ENCODE results near the gene DDX52. TPM values are rescaled to one million over a fixed set of nuclear protein-coding genes. Genes with fewer than 3 reads are reported as not detected.

DDX52 gene, protein sequence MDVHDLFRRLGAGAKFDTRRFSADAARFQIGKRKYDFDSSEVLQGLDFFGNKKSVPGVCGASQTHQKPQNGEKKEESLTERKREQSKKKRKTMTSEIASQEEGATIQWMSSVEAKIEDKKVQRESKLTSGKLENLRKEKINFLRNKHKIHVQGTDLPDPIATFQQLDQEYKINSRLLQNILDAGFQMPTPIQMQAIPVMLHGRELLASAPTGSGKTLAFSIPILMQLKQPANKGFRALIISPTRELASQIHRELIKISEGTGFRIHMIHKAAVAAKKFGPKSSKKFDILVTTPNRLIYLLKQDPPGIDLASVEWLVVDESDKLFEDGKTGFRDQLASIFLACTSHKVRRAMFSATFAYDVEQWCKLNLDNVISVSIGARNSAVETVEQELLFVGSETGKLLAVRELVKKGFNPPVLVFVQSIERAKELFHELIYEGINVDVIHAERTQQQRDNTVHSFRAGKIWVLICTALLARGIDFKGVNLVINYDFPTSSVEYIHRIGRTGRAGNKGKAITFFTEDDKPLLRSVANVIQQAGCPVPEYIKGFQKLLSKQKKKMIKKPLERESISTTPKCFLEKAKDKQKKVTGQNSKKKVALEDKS
- 58.9 and 65.4 TPM in 2 replicates for total RNA-seq (2021)
- long read RNA-seq, full-length matches to known transcripts = 141 of 406 reads
- long read RNA-seq, partial matches to known transcripts = 226 of 406 reads
- long read RNA-seq, other reads (novel, unspliced or antisense) = 39 of 406 reads

DNA sequence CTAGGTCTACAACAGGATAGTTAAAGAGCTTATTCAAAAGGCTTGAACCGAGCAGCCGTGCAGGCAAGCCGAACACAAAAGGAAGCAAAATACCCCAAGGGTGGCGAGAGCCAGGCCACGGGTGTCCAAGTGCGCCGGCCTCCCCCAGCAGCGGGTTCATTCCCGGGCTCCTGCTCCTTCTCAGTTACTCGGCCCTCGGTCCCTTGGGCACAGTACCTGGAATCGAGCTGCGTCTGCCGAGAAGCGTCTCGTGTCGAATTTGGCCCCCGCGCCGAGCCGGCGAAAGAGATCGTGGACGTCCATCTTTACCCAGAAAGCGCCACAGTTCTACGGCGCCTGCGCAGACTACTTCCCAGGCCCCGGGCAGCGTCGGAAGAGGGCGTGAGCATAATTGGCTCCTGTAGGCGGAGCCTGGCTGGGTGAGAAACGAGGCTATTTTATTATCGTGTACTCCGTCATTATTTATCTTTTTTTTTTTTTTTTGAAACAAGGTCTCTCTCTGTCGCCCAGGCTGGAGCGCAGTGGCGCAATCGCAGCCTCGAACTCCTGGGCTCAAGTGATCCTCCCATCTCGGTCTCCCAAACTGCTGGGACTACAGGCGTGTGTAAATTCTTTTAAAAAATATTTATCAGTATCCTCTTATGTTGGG is at the start of gene DDX52:
Gene DDX52 (minus strand): TSS at position 329 of the 649 bp plus-strand sequence. CDS start 26 bp downstream, at position 303.
- H3T11ph ChIP-seq (ENCODE audit: low read length) = no peak within 1 kb of the TSS
- no peak within 1 kb of the TSS for H4K5ac ChIP-seq (ENCODE audit: insufficient read length, low read depth, low read length)
- no peak within 1 kb of the TSS for H2BK15ac ChIP-seq (ENCODE audit: low read depth, low read length)
- no peaks in the 10 kb centered on the region for H3K4me1 ChIP-seq (ENCODE audit: insufficient read depth, low read length)
- H3K36me3 Mint-ChIP-seq (ENCODE audit: insufficient read depth in 1 of 3, low read depth in 3 of 3) = peaks cover 17 to 35% (median 34%) of the 10 kb centered on the region in 3 experiments; a peak in 6 of 7 replicates
- peak within 1 kb of the TSS; percentile 93 to 96 (median 96) for H3K27ac Mint-ChIP-seq
- H3K56ac ChIP-seq (ENCODE audit: insufficient read length, low read depth, low read length) = no peak within 1 kb of the TSS
- TF ChIP-seq, protein P1, sequence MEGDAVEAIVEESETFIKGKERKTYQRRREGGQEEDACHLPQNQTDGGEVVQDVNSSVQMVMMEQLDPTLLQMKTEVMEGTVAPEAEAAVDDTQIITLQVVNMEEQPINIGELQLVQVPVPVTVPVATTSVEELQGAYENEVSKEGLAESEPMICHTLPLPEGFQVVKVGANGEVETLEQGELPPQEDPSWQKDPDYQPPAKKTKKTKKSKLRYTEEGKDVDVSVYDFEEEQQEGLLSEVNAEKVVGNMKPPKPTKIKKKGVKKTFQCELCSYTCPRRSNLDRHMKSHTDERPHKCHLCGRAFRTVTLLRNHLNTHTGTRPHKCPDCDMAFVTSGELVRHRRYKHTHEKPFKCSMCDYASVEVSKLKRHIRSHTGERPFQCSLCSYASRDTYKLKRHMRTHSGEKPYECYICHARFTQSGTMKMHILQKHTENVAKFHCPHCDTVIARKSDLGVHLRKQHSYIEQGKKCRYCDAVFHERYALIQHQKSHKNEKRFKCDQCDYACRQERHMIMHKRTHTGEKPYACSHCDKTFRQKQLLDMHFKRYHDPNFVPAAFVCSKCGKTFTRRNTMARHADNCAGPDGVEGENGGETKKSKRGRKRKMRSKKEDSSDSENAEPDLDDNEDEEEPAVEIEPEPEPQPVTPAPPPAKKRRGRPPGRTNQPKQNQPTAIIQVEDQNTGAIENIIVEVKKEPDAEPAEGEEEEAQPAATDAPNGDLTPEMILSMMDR (conservative IDR thresholded peaks at IDR 0.05) = no peak
- H3K79me2 ChIP-seq (ENCODE audit: insufficient read depth, low read length) = peaks cover 9% of the 10 kb centered on the region; the same call in 1 of the 2 replicates
- peaks cover 2% of the 10 kb centered on the region for H3K79me1 ChIP-seq (ENCODE audit: insufficient read depth, low read depth, low read length, poor library complexity, severe bottlenecking)
- H3K23me2 ChIP-seq (ENCODE audit: insufficient read length, low read depth, low read length, poor library complexity, severe bottlenecking) = no peaks in the 10 kb centered on the region
- H3K18ac ChIP-seq (ENCODE audit: insufficient read length, low read depth, low read length) = peak within 1 kb of the TSS; percentile 85
- H2BK5ac ChIP-seq (ENCODE audit: insufficient read length, low read length) = peak within 1 kb of the TSS; percentile 22
- peak within 1 kb of the TSS; percentile 92 for H3K14ac ChIP-seq (ENCODE audit: insufficient read depth, low read length)
- peak within 1 kb of the TSS; percentile 79 for H3K4me2 ChIP-seq (ENCODE audit: insufficient read depth, insufficient read length, low read length)
- H2AFZ ChIP-seq (ENCODE audit: low read length) = peak within 1 kb of the TSS; percentile 96
- H2AK5ac ChIP-seq (ENCODE audit: insufficient read length, low read length) = no peak within 1 kb of the TSS
- no peak within 1 kb of the TSS for H2BK12ac ChIP-seq (ENCODE audit: insufficient read length, low read depth, low read length)
- no peak within 1 kb of the TSS for H3K27ac ChIP-seq (ENCODE audit: insufficient read length, low read depth, low read length)
- H2BK20ac ChIP-seq (ENCODE audit: low read depth, low read length, poor library complexity, severe bottlenecking) = no peak within 1 kb of the TSS
- H3K9me3 Mint-ChIP-seq = no peaks in the 10 kb centered on the region
- H3K27me3 Mint-ChIP-seq (ENCODE audit: low read depth) = peaks cover 37% of the 10 kb centered on the region
- no peak within 1 kb of the TSS for H3K23ac ChIP-seq (ENCODE audit: insufficient read length, low read depth, low read length)
- H3K9ac ChIP-seq (ENCODE audit: extremely low read depth, insufficient read length, low read length) = peak within 1 kb of the TSS; percentile 97
- H2BK120ac ChIP-seq (ENCODE audit: low read depth, low read length, poor library complexity, severe bottlenecking) = no peak within 1 kb of the TSS
- no peak within 1 kb of the TSS for H4K8ac ChIP-seq (replicated peaks; ENCODE audit: insufficient read length, low read depth, low read length)
- H3K9me3 ChIP-seq (ENCODE audit: control insufficient read depth, low read depth, low read length) = no peaks in the 10 kb centered on the region
- peak; percentile 87 for DNase-seq
- H3K27me3 ChIP-seq (ENCODE audit: insufficient read depth, low read length) = no peaks in the 10 kb centered on the region
- no peak within 1 kb of the TSS for H3K4ac ChIP-seq (ENCODE audit: low read depth, low read length)
- H3K4me1 Mint-ChIP-seq = peaks cover 9 to 12% of the 10 kb centered on the region in 2 experiments
- no CpG with 5 or more reads among the region's 43 CpGs for WGBS (ENCODE audit: extremely low coverage, insufficient read length, low lambda C conversion rate)
- H3K4me3 Mint-ChIP-seq = peak within 1 kb of the TSS; percentile 89 to 92
- no peak within 1 kb of the TSS for H4K91ac ChIP-seq (ENCODE audit: insufficient read length, low read depth, low read length)
- no peaks in the 10 kb centered on the region for H4K20me1 ChIP-seq (ENCODE audit: control insufficient read depth, insufficient read depth, insufficient read length)

Data from H9 (cell line).